Psoas muscle (tissue), 8 donors: ENCODE data around the gene UBE2L5. TPM values are rescaled to one million over a fixed set of nuclear protein-coding genes. Genes with fewer than 3 reads are reported as not detected.

Experiments
- ATAC-seq, 4 donors: fragments of 200-7000 bp; cut with Tn5 transposase; one replicate each; pipeline ENCODE4 v1.9.1; 2020; ENCODE audit warnings: moderate library complexity in 3 of 4, mild to moderate bottlenecking in 2 of 4
- DNase-seq, 2 donors: peaks; one replicate each; pipeline ENCODE4 v3.0.0-alpha.2; 2020
- H3K27ac ChIP-seq: fragments of 200-600 bp; one replicate; pipeline ENCODE4 v1.8.0; 2022
- H3K27me3 ChIP-seq, 3 donors: fragments of 200-600 bp in 1 of 3; one replicate each; pipeline versions ENCODE4 v1.6.1 to v1.8.0; 2013 to 2022; ENCODE audit warnings: low read length in 2 of 3, mild to moderate bottlenecking in 2 of 3, moderate library complexity in 1 of 3; ENCODE audit not compliant: insufficient read depth in 3 of 3
- H3K36me3 ChIP-seq, 2 donors: fragments of 200-600 bp in 1 of 2; one replicate each; pipeline versions ENCODE4 v1.6.1 to v1.8.0; 2013 to 2022; ENCODE audit warnings: low read depth in 1 of 2, mild to moderate bottlenecking in 1 of 2, moderate library complexity in 1 of 2; ENCODE audit not compliant: insufficient read depth in 1 of 2
- H3K4me1 ChIP-seq: fragments of 200-600 bp; one replicate; pipeline ENCODE4 v1.8.0; 2022
- H3K4me3 ChIP-seq: fragments of 200-600 bp; one replicate; pipeline ENCODE4 v1.8.0; 2022; ENCODE audit warnings: mild to moderate bottlenecking
- H3K9me3 ChIP-seq: fragments of 200-600 bp; one replicate; pipeline ENCODE4 v1.8.0; 2022
- WGBS, 3 donors: extraction: QIAGEN DNeasy Blood & Tissue Kit; methylation state at CpG; one replicate each; pipeline versions ENCODE4 v1.1.6 to v1.1.7; 2013; 5-methylcytosine and 5-hydroxymethylcytosine counted together
- intact Hi-C, 2 donors: fragments of 100-400 bp; cut with DNase I; formaldehyde crosslinking; loops; one replicate each; pipeline versions ENCODE4 v1.11.0 to v1.14.2; 2022
- polyA plus RNA-seq, 3 donors: library from polyadenylated mRNA; stranded (reverse); fragments of 200-250 nt; gene quantifications; one replicate each; pipeline ENCODE4 v1.2.3, GENCODE V29; 2013
- total RNA-seq, 4 donors: library from RNA; stranded (reverse); fragmentation: NEBNext Ultra II Directional in 2 of 4; extraction: Animal tissue kit (Norgen Biotek cat#: 25700) in 2 of 4; gene quantifications; one replicate each; pipeline versions ENCODE4 v1.2.1 to v1.2.4, GENCODE V29; 2021 to 2023
- TF ChIP-seq, protein P1 (sequence below): fragments of 200-600 bp; IDR thresholded peaks from one replicate; pipeline ENCODE4 v1.8.0; 2022; ENCODE audit warnings: antibody characterized with exemption
- donor health status: healthy with polysubstance abuse.
- donor health status: DM: no; HTN: no; CAD: no; lungs with moderate emphysema.
- donor health status: Bipolar disorder and iron deficiency.
- donor health status: healthy.
- donor health status: DM: yes; HTN: yes; CAD: no.
- donor health status: DM: no; HTN: no; CAD: no.
- donor health status: DM: no; HTN: no; CAD: no.
- donor health status: DM: yes; HTN: yes; CAD: no.

UBE2L5 gene
- total and polyA plus RNA-seq, 7 donors, result not detected

DNA sequence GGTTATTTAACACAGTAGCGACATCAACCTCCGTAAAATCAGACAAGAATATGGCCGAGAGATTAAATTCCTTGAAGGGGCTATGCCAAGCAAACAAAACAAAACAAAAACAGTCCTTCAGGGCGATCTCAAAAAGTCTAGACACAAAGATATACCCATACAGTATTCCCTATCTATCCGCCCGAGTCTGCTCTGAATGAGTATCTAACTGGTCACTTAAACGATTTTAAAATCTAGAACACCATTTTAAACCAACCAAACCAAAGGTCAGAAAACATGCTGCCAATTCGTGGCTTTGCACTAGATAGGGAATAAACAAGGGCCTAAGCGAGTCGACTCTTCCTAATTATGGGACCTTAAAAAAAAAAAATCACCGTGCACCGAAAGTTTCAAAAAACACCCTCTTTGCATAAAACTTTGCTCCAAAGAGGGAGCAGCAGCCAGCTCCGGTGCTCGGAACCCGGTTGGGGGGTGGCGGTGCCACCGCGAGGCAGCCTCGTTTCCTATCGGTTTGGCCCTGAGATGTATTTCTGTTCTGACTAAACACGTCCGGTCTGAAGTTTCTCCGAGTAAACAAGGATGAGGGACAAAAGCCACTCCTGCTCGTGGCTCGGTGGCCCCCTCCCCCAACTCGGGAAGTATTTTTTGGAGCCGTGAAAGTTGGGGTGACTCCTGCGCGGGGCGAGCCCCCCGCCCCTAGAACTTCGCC, 41.6 kb downstream of the UBE2L5 start:
- peak in 1 of 2 donors; percentile 79 for DNase-seq
- WGBS, 3 donors, result 0 to 1% (median 1%) methylated on average over 30 to 32 of the region's 32 CpGs
- peak; percentile 22 to 53 (median 32) for ATAC-seq
- Histone ChIP-seq H3K4me1 (peaks cover 27% of the 10 kb centered on the region), H3K36me3 (peaks cover 0 to 38% of the 10 kb centered on the region in 2 donors), H3K9me3 (no peaks in the 10 kb centered on the region), H3K27me3 (no peaks in the 10 kb centered on the region), H3K4me3 (peak overlapping the region; percentile 85), H3K27ac (peak overlapping the region; percentile 98)
- intact Hi-C loops, result loop anchor here (5.0 to 10.0 kb wide), 5 partner anchors 42 to 332 kb away; partner anchors contain the start of genes UBE2L5 (in 1 of the 2) and USPL1 (in 1 of the 2)
- TF ChIP-seq, protein P1, sequence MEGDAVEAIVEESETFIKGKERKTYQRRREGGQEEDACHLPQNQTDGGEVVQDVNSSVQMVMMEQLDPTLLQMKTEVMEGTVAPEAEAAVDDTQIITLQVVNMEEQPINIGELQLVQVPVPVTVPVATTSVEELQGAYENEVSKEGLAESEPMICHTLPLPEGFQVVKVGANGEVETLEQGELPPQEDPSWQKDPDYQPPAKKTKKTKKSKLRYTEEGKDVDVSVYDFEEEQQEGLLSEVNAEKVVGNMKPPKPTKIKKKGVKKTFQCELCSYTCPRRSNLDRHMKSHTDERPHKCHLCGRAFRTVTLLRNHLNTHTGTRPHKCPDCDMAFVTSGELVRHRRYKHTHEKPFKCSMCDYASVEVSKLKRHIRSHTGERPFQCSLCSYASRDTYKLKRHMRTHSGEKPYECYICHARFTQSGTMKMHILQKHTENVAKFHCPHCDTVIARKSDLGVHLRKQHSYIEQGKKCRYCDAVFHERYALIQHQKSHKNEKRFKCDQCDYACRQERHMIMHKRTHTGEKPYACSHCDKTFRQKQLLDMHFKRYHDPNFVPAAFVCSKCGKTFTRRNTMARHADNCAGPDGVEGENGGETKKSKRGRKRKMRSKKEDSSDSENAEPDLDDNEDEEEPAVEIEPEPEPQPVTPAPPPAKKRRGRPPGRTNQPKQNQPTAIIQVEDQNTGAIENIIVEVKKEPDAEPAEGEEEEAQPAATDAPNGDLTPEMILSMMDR, result no peak

GRCh38 chr13:30464496-30465342, 42.4 kb downstream of the UBE2L5 start:
- H3K36me3 ChIP-seq, result peaks cover 0 to 30% of the 10 kb centered on the region in 2 donors
- TF ChIP-seq, protein P1, result no peak
- ATAC-seq (peak; percentile 72 to 78 (median 74)), DNase-seq (peak; percentile 78 to 88)
- H3K4me3 ChIP-seq, result peak overlapping the region; percentile 85
- no peaks in the 10 kb centered on the region for H3K9me3 ChIP-seq
- H3K4me1 ChIP-seq, result peaks cover 27% of the 10 kb centered on the region
- WGBS, 3 donors, result 0 to 1% (median 0%) methylated on average over 13 to 120 of the region's 136 CpGs
- H3K27ac ChIP-seq, result peak overlapping the region; percentile 98
- intact Hi-C loops, result loop anchor here (1.0 to 10.0 kb wide), 7 partner anchors 42 to 338 kb away; partner anchors contain the start of genes USPL1 (in 2 of the 2) and UBE2L5 (in 1 of the 2)
- no peaks in the 10 kb centered on the region for H3K27me3 ChIP-seq

GRCh38 chr13:30465343-30465592, 43.0 kb downstream of the UBE2L5 start:
- TF ChIP-seq, protein P1, result no peak
- H3K4me3 ChIP-seq, result peak overlapping the region; percentile 96
- ATAC-seq (no peak), DNase-seq (no peak)
- intact Hi-C loops, result loop anchor here (1.0 to 10.0 kb wide), 4 partner anchors 150 to 337 kb away; partner anchors contain the start of gene USPL1 (in 2 of the 2)
- WGBS, 3 donors, result 0 to 1% (median 1%) methylated on average over 18 to 41 of the region's 41 CpGs
- peaks cover 27% of the 10 kb centered on the region for H3K4me1 ChIP-seq
- no peaks in the 10 kb centered on the region for H3K9me3 ChIP-seq
- peaks cover 0 to 27% of the 10 kb centered on the region in 2 donors for H3K36me3 ChIP-seq
- peak overlapping the region; percentile 99 for H3K27ac ChIP-seq
- H3K27me3 ChIP-seq, result no peaks in the 10 kb centered on the region

- Histone ChIP-seq H3K27me3 (no peaks in the 10 kb centered on the region), H3K4me3 (peak within 1 kb of the TSS; percentile 96), H3K36me3 (peaks cover 0 to 23% of the 10 kb centered on the region in 2 donors), H3K27ac (peak within 1 kb of the TSS; percentile 99), H3K9me3 (no peaks in the 10 kb centered on the region), H3K4me1 (peaks cover 27% of the 10 kb centered on the region)
- WGBS, 3 donors, result 0 to 1% (median 0%) methylated on average over 36 to 57 of the region's 57 CpGs
- TF ChIP-seq, protein P1, result no peak
- peak; percentile 95 to 97 (median 96) for ATAC-seq
- DNase-seq, result peak; percentile 98 to 99
- intact Hi-C loops, result loop anchor here (1.0 to 10.0 kb wide), 4 partner anchors 149 to 337 kb away; partner anchors contain the start of gene USPL1 (in 2 of the 2)
These were observed 43.5 kb downstream of the UBE2L5 start, which contains the start of gene HMGB1 for GRCh38 chr13:30465593-30466357. Gene HMGB1, minus strand, starts transcription at chr13:30465936. Its CDS starts 2,256 bp downstream, at chr13:30463680.
